Spleen (tissue), 11 donors: Measurements from ENCODE around the gene KCNK7. TPM values are rescaled to one million over a fixed set of nuclear protein-coding genes. Genes with fewer than 3 reads are reported as not detected.

Experiments used
- DNase-seq: peaks from one replicate; pipeline ENCODE4 v3.0.0-alpha.2; 2020
- H3K27ac ChIP-seq, 8 donors: fragments of 200-600 bp; sonication (generic) in 7 of 8; 1 replicate in 4 of 8; 2 replicates in 4 of 8; pipeline versions ENCODE4 v1.5.0 to v1.8.0; 2016 to 2021; ENCODE audit warnings: inconsistent platforms in 4 of 8, mild to moderate bottlenecking in 4 of 8, moderate library complexity in 1 of 8
- H3K27me3 ChIP-seq, 7 donors: fragments of 200-600 bp; sonication (generic) in 6 of 7; replicated peaks in 1 of 7; 1 replicate in 4 of 7; 2 replicates in 3 of 7; pipeline versions ENCODE4 v1.5.0 to v1.8.0; 2016 to 2021; ENCODE audit warnings: inconsistent platforms in 3 of 7, mild to moderate bottlenecking in 1 of 7
- H3K36me3 ChIP-seq, 6 donors: fragments of 200-600 bp; sonication (generic) in 5 of 6; 1 replicate in 4 of 6; 2 replicates in 2 of 6; pipeline versions ENCODE4 v1.5.0 to v1.8.0; 2016 to 2021; ENCODE audit warnings: inconsistent platforms in 2 of 6
- H3K4me1 ChIP-seq, 6 donors: fragments of 200-600 bp; sonication (generic) in 5 of 6; 1 replicate in 3 of 6; 2 replicates in 3 of 6; pipeline versions ENCODE4 v1.5.0 to v1.8.0; 2016 to 2021; ENCODE audit warnings: inconsistent platforms in 3 of 6
- H3K4me3 ChIP-seq, 8 donors: fragments of 200-600 bp; sonication (generic) in 7 of 8; 1 replicate in 4 of 8; 2 replicates in 4 of 8; pipeline versions ENCODE4 v1.5.0 to v1.8.0; 2016 to 2021; ENCODE audit warnings: inconsistent platforms in 4 of 8, mild to moderate bottlenecking in 4 of 8, moderate library complexity in 2 of 8
- H3K9me3 ChIP-seq, 8 donors: fragments of 200-600 bp; sonication (generic) in 7 of 8; 1 replicate in 4 of 8; 2 replicates in 4 of 8; pipeline versions ENCODE4 v1.5.0 to v1.8.0; 2016 to 2021; ENCODE audit warnings: inconsistent platforms in 4 of 8
- POLR2A ChIP-seq, 3 donors: fragments of 450-650 bp; IDR thresholded peaks; one replicate each; pipeline ENCODE4 v1.5.1; 2017; ENCODE audit warnings: antibody characterized with exemption in 3 of 3, mild to moderate bottlenecking in 1 of 3
- POLR2AphosphoS5 ChIP-seq, 3 donors: sonication (generic); formaldehyde crosslinking; IDR thresholded peaks; one replicate each; pipeline ENCODE4 v1.5.1; 2017; ENCODE audit warnings: antibody characterized with exemption in 3 of 3
- WGBS, 5 donors: extraction: QIAGEN DNeasy Blood & Tissue Kit in 3 of 5; methylation state at CpG; one replicate each; pipeline versions ENCODE4 v1.1.5 to v1.1.7; 2013 to 2018; 5-methylcytosine and 5-hydroxymethylcytosine counted together
- intact Hi-C: fragments of 100-400 bp; cut with DNase I; formaldehyde crosslinking; loops from one replicate; pipeline ENCODE4 v1.15.0; 2023; ENCODE audit warnings: low total_unique reads
- polyA plus RNA-seq, 3 donors: library from polyadenylated mRNA; stranded (reverse); fragments of 200-250 nt; gene quantifications; one replicate each; pipeline ENCODE4 v1.2.1, GENCODE V29; 2013
- total RNA-seq, 7 donors: library from RNA; depleted of rRNA in 3 of 7; stranded (reverse); fragments of >200 nt in 3 of 7; fragmentation: NEBNext Ultra II Directional in 4 of 7; extraction: Animal tissue kit (Norgen Biotek cat#: 25700) in 4 of 7; gene quantifications; one replicate each; pipeline versions ENCODE4 v1.1.0 to v1.2.1, GENCODE V29; 2016 to 2021
- TF ChIP-seq, protein P1 (sequence below), 11 experiments: fragments of 200-600 bp in 7 of 11; fragments of 450-650 bp in 4 of 11; sonication (generic) in 4 of 11; IDR thresholded peaks in 8 of 11; conservative IDR thresholded peaks in 3 of 11; 1 replicate in 7 of 11; 2 replicates in 4 of 11; pipeline versions ENCODE4 v1.4.0 to v1.8.0; 2016 to 2021; ENCODE audit warnings: antibody characterized with exemption in 11 of 11, inconsistent platforms in 4 of 11, mild to moderate bottlenecking in 1 of 11
- donor health status: healthy with polysubstance abuse.
- donor health status: DM: no; HTN: no; CAD: no; lungs with moderate emphysema.
- donor health status: DM: no; HTN: no; CAD: no.
- donor health status: Bipolar disorder and iron deficiency.
- donor health status: healthy.
- donor health status: DM: no; HTN: no; CAD: no.
- donor health status: DM: yes; HTN: yes; CAD: no.

The KCNK7 gene
- total and polyA plus RNA-seq, 10 donors: 0.63 to 6.2 (median 1.8) TPM

DNA sequence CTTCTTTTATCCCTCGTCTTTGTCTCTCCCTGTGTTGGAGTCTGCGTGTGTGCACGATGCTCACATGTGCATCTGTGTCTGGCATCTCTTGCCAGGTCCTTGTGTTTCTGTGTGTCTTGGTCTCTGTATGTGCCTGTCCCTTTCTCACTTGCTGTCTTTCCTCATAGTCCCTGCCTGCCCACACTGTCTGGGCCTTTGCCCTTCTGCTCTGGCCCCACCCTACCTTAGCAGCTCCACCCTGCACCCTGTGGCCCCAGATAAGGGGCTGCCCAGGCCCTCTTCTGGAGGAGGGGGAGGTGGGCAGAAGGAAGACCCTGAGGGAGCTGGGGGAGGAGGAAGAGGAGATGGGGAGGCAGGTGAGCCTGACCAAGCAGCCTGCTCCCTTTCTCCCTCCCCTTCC, 16.9 kb downstream of the KCNK7 start:
- peaks cover 4 to 63% (median 41%) of the 10 kb centered on the region in 6 donors for H3K36me3 ChIP-seq
- no peaks in the 10 kb centered on the region for H3K9me3 ChIP-seq
- WGBS, 5 donors: 79 to 96% (median 87%) methylated on average over 3 of the region's 3 CpGs
- peak overlapping the region in 7 of 8 donors; percentile 88 to 99 (median 97) for H3K27ac ChIP-seq
- no peak for DNase-seq
- no peaks in the 10 kb centered on the region for H3K27me3 ChIP-seq
- peaks cover 17 to 96% (median 53%) of the 10 kb centered on the region in 6 donors for H3K4me1 ChIP-seq
- TF ChIP-seq POLR2AphosphoS5 (IDR thresholded peaks at IDR 0.05): peak in 1 of 3 donors; percentile 19
- TF ChIP-seq, protein P1, sequence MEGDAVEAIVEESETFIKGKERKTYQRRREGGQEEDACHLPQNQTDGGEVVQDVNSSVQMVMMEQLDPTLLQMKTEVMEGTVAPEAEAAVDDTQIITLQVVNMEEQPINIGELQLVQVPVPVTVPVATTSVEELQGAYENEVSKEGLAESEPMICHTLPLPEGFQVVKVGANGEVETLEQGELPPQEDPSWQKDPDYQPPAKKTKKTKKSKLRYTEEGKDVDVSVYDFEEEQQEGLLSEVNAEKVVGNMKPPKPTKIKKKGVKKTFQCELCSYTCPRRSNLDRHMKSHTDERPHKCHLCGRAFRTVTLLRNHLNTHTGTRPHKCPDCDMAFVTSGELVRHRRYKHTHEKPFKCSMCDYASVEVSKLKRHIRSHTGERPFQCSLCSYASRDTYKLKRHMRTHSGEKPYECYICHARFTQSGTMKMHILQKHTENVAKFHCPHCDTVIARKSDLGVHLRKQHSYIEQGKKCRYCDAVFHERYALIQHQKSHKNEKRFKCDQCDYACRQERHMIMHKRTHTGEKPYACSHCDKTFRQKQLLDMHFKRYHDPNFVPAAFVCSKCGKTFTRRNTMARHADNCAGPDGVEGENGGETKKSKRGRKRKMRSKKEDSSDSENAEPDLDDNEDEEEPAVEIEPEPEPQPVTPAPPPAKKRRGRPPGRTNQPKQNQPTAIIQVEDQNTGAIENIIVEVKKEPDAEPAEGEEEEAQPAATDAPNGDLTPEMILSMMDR (IDR thresholded peaks at IDR 0.05 in 8 of 11, conservative IDR thresholded peaks at IDR 0.05 in 3 of 11): no peak
- intact Hi-C loops: no loop called here
- H3K4me3 ChIP-seq: peak overlapping the region in 3 of 8 donors; percentile 6 to 89 (median 88)

DNA sequence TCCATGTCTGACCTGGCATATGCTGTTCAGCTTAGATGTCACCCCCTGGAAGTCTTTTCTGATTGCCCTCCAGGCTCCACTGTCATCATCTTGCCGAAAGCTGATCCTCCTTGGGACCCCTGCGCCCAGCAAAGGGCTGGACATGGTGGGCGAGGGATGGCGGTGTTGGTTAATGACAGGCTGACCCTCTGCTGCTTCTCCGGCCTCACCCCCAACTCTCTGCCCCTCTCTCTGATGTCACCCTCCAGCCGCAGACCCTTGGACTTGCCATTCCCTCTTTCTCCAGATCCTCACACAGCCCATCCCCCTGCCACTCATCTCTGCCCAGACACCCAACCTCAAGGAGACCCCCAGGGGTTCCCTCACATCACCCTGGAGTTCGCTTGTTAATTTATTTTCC, 17.5 kb downstream of the KCNK7 start:
- intact Hi-C loops: no loop called here
- no peak for DNase-seq
- H3K4me3 ChIP-seq: peak overlapping the region in 7 of 8 donors; percentile 82 to 95 (median 89)
- no peaks in the 10 kb centered on the region for H3K27me3 ChIP-seq
- 75 to 97% (median 93%) methylated on average over 7 of the region's 7 CpGs for WGBS, 5 donors
- H3K27ac ChIP-seq: peak overlapping the region; percentile 88 to 99 (median 96)
- TF ChIP-seq, protein P1 (IDR thresholded peaks at IDR 0.05 in 8 of 11, conservative IDR thresholded peaks at IDR 0.05 in 3 of 11): no peak
- TF ChIP-seq POLR2A (IDR thresholded peaks at IDR 0.05) (no peak), POLR2AphosphoS5 (IDR thresholded peaks at IDR 0.05) (no peak)
- no peaks in the 10 kb centered on the region for H3K9me3 ChIP-seq
- peaks cover 4 to 62% (median 35%) of the 10 kb centered on the region in 6 donors for H3K36me3 ChIP-seq
- peaks cover 22 to 96% (median 56%) of the 10 kb centered on the region in 6 donors for H3K4me1 ChIP-seq

DNA sequence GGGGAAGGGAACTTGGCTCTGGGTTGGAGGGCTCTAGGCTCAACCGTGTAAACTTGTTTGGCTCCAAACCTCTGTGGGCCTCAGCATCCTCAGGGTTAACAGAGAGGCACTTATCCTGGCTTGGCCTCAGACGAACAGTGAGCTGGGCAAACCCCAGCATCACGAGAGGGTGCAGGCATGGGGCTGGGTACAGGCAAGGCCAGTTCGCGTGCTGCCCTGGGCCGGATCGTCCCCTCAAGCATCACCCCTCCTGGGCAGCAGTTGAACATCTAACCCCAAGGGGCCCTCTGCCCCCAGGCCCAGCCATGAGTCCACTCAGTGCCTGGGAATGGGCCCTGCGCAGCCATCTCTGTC, 17.9 kb downstream of the KCNK7 start:
- TF ChIP-seq, protein P1 (IDR thresholded peaks at IDR 0.05 in 8 of 11, conservative IDR thresholded peaks at IDR 0.05 in 3 of 11): no peak
- TF ChIP-seq POLR2A (IDR thresholded peaks at IDR 0.05): no peak
- no peak for TF ChIP-seq POLR2AphosphoS5 (IDR thresholded peaks at IDR 0.05)
- no peaks in the 10 kb centered on the region for H3K27me3 ChIP-seq
- no peaks in the 10 kb centered on the region for H3K9me3 ChIP-seq
- H3K36me3 ChIP-seq: peaks cover 4 to 58% (median 33%) of the 10 kb centered on the region in 6 donors
- no peak for DNase-seq
- H3K4me1 ChIP-seq: peaks cover 22 to 96% (median 59%) of the 10 kb centered on the region in 6 donors
- H3K4me3 ChIP-seq: peak overlapping the region; percentile 71 to 95 (median 88)
- WGBS, 5 donors: 21 to 42% (median 38%) methylated on average over 4 to 8 of the region's 8 CpGs
- H3K27ac ChIP-seq: peak overlapping the region; percentile 88 to 99 (median 96)
- intact Hi-C loops: no loop called here

DNA sequence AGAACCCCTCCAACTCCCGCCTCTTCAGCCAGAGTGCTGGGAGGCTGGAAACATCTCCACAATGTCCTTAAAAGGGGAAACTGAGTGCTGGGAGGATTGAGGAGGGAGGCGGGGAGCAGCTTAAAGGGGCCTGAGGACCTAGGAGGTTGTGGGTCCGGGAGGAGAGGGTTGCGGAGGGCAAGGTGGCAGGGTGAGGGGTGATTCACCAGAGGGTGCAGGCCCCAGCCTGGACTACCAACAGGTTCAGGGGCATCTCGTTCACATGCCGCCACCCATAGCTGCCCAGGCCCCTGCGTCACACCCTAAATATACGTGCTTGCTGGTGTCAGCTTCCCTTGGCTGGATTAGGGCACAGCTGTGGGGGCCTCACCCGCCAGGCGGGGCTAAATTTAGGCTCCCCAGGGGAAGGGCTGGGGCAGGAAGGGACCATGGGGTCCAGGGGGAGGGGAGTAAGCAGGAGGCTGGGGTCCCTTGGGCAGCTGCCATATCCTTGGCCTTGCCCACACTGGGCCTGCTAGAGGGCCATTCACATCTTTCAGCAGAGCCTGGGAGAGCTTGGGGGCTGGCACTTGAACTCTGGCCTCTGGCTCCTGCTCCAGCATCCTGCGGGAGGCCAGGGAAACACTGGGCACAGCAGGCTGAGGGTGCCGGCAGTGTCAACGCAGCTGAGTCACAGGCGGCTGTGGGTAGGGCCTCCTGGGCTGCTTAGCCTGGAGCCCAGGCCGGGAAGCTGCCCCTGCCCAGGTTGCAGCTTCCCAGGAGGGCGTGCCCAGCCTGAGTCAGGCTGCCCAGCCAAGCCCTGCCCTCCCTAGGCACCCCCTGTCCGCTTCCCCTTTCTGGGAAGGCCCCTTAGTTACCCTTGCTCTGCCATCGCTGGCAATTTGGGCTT, 18.5 kb downstream of the KCNK7 start:
- Histone ChIP-seq H3K27me3 (no peaks in the 10 kb centered on the region), H3K27ac (peak overlapping the region; percentile 88 to 99 (median 96)), H3K36me3 (peaks cover 4 to 52% (median 30%) of the 10 kb centered on the region in 6 donors), H3K9me3 (no peaks in the 10 kb centered on the region), H3K4me1 (peaks cover 23 to 92% (median 61%) of the 10 kb centered on the region in 6 donors), H3K4me3 (peak overlapping the region; percentile 71 to 95 (median 88))
- TF ChIP-seq, protein P1 (IDR thresholded peaks at IDR 0.05 in 8 of 11, conservative IDR thresholded peaks at IDR 0.05 in 3 of 11): no peak
- TF ChIP-seq POLR2A (IDR thresholded peaks at IDR 0.05): no peak
- TF ChIP-seq POLR2AphosphoS5 (IDR thresholded peaks at IDR 0.05): peak; percentile 75 to 90 (median 79)
- 11 to 20% (median 13%) methylated on average over 14 to 18 of the region's 18 CpGs for WGBS, 5 donors
- peak; percentile 94 for DNase-seq
- intact Hi-C loops: no loop called here
